Measurements from ENCODE around the gene CCDC144A.
"Not testable (repeated sequence)": the region's sequence is repeated elsewhere in the genome, so short reads cannot be mapped to it uniquely, and the experiment has no call there.

The CCDC144A gene
- total RNA-seq, result 0 to 16.3 (median 4.7) reads per million in 9 experiments

- not testable (repeated sequence) for H3K9me3 Mint-ChIP-seq; H3K27ac Mint-ChIP-seq; H3K27me3 Mint-ChIP-seq; H3K36me3 Mint-ChIP-seq (ENCODE audit: insufficient read depth); H3K4me1 Mint-ChIP-seq (ENCODE audit: low read depth in 2 of 2)
- peak within 1 kb of the TSS in 1 of 2 donors; percentile 19 for H3K4me3 Mint-ChIP-seq
- peak; percentile 14 to 30 (median 23) for DNase-seq
- ATAC-seq (replicated peaks), result peak; percentile 64
These were observed at the start of gene CCDC144A for GRCh38 chr17:16689731-16690281. CCDC144A (plus strand) TSS chr17:16690241; CDS start chr17:16690401, 160 bp downstream.

GRCh38 chr17:16649585-16649984 lies 40.5 kb upstream of the CCDC144A start:
- Mint-ChIP-seq H3K4me1 (ENCODE audit: low read depth in 2 of 2) (peaks cover 12 to 18% of the 10 kb centered on the region in 2 donors), H3K27ac (no peak overlapping the region), H3K4me3 (no peak overlapping the region), H3K9me3 (no peaks in the 10 kb centered on the region), H3K36me3 (ENCODE audit: insufficient read depth) (peaks cover 2% of the 10 kb centered on the region), H3K27me3 (no peaks in the 10 kb centered on the region)
- DNase-seq (no peak), ATAC-seq (replicated peaks) (no peak)

GRCh38 chr17:16652252-16652651 lies 37.8 kb upstream of the CCDC144A start:
- H3K4me3 Mint-ChIP-seq, result no peak overlapping the region
- H3K4me1 Mint-ChIP-seq (ENCODE audit: low read depth in 2 of 2), result peaks cover 12 to 18% of the 10 kb centered on the region in 2 donors
- H3K36me3 Mint-ChIP-seq (ENCODE audit: insufficient read depth), result no peaks in the 10 kb centered on the region
- no peak for ATAC-seq (replicated peaks)
- no peaks in the 10 kb centered on the region for H3K9me3 Mint-ChIP-seq
- H3K27ac Mint-ChIP-seq, result peak overlapping the region in 1 of 2 donors; percentile 69
- H3K27me3 Mint-ChIP-seq, result peaks cover 0 to under 1% of the 10 kb centered on the region in 2 donors
- no peak for DNase-seq

DNA sequence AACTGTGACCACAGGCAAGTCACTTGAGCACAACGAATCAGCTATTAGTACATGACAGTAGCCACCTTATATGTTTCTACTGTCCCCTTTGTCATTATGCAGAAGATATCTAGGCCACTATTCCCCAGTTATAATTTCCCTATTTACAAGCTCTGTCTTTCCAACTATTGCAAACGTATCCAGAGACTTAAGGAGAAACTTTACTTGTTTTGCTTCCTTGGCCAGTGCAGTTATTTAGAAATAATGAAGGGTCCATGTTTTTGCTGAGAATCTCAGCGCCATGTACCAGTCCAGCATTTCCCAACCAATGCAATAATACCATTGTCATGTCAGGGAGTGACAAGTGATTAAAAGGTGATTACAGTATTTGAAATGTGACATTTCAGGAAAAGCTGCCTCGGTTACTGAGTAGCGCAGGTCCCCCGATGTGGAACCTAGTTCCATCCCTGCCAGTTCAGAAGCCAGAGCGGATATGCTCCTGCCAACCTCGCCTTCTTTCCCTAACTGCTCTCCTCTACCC lies 37.1 kb upstream of the CCDC144A start:
- DNase-seq (no peak), ATAC-seq (replicated peaks) (no peak)
- Mint-ChIP-seq H3K4me3 (peak overlapping the region; percentile 88 to 90), H3K27ac (peak overlapping the region; percentile 69 to 84), H3K27me3 (peaks cover 0 to 7% of the 10 kb centered on the region in 2 donors), H3K36me3 (ENCODE audit: insufficient read depth) (no peaks in the 10 kb centered on the region), H3K9me3 (no peaks in the 10 kb centered on the region), H3K4me1 (ENCODE audit: low read depth in 2 of 2) (peaks cover 12 to 18% of the 10 kb centered on the region in 2 donors)

DNA sequence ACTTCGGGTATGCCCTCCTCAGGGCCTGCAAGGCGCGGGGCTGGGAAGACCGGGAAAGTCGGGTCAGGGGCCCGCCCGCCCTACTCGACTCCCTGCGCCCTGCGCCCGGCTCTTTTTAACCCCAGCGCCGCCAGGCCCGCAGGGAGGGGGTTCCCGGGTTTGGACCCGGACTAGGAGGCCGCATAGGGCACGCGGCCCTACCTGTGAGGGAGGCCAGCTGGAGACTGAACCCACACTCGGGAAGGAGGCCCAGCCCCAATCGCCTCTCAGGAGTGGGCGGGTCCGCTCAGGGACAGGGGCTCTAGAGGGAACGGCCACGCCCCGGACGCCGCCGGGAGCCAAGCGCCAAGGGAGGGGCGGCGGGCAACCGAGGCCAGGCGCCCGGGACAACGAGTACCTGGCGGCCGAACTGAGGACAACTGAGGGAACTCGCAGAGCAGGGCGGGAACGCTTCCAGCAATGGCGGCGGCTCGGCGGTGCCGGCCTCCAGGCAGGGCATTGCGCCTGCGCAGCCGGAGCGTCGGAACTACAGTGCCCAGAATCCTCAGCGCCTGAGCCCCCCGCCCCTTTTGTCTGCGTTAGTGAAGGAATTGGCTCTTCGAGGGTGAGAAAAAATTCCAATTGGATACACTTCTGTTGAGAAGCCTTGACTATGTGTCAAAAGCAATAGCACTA lies 36.5 kb upstream of the CCDC144A start, which contains the start of gene ZNF624:
TSS of gene ZNF624 (minus strand) at position 484 of the 675 bp plus-strand sequence.
- H3K27ac Mint-ChIP-seq, result peak within 1 kb of the TSS; percentile 69 to 84
- no peaks in the 10 kb centered on the region for H3K9me3 Mint-ChIP-seq
- no peaks in the 10 kb centered on the region for H3K36me3 Mint-ChIP-seq (ENCODE audit: insufficient read depth)
- H3K4me1 Mint-ChIP-seq (ENCODE audit: low read depth in 2 of 2), result peaks cover 12 to 18% of the 10 kb centered on the region in 2 donors
- DNase-seq (peak; percentile 74 to 76 (median 74)), ATAC-seq (replicated peaks) (peak; percentile 98)
- H3K27me3 Mint-ChIP-seq, result peaks cover 0 to 13% of the 10 kb centered on the region in 2 donors
- peak within 1 kb of the TSS; percentile 88 to 90 for H3K4me3 Mint-ChIP-seq

- no peaks in the 10 kb centered on the region for H3K9me3 Mint-ChIP-seq
- no peak overlapping the region for H3K4me3 Mint-ChIP-seq
- H3K27ac Mint-ChIP-seq, result no peak overlapping the region
- DNase-seq, result no peak
- no peaks in the 10 kb centered on the region for H3K4me1 Mint-ChIP-seq (ENCODE audit: low read depth in 2 of 2)
- H3K36me3 Mint-ChIP-seq (ENCODE audit: insufficient read depth), result no peaks in the 10 kb centered on the region
- ATAC-seq (replicated peaks), result no peak
- peaks cover 18 to 26% of the 10 kb centered on the region in 2 donors for H3K27me3 Mint-ChIP-seq
These were observed 28.8 kb upstream of the CCDC144A start for GRCh38 chr17:16661217-16661616.

- no peak overlapping the region for H3K4me3 Mint-ChIP-seq
- no peaks in the 10 kb centered on the region for H3K36me3 Mint-ChIP-seq (ENCODE audit: insufficient read depth)
- ATAC-seq (replicated peaks) (peak; percentile 50), DNase-seq (no peak)
- H3K9me3 Mint-ChIP-seq, result no peaks in the 10 kb centered on the region
- no peak overlapping the region for H3K27ac Mint-ChIP-seq
- peaks cover 23 to 29% of the 10 kb centered on the region in 2 donors for H3K27me3 Mint-ChIP-seq
- peaks cover 3% of the 10 kb centered on the region in 2 donors for H3K4me1 Mint-ChIP-seq (ENCODE audit: low read depth in 2 of 2)
These were observed 27.1 kb upstream of the CCDC144A start for GRCh38 chr17:16662936-16663335.

GRCh38 chr17:16666553-16666906 lies 23.5 kb upstream of the CCDC144A start:
- H3K4me3 Mint-ChIP-seq; H3K9me3 Mint-ChIP-seq; ATAC-seq (replicated peaks): not testable (repeated sequence)

DNA sequence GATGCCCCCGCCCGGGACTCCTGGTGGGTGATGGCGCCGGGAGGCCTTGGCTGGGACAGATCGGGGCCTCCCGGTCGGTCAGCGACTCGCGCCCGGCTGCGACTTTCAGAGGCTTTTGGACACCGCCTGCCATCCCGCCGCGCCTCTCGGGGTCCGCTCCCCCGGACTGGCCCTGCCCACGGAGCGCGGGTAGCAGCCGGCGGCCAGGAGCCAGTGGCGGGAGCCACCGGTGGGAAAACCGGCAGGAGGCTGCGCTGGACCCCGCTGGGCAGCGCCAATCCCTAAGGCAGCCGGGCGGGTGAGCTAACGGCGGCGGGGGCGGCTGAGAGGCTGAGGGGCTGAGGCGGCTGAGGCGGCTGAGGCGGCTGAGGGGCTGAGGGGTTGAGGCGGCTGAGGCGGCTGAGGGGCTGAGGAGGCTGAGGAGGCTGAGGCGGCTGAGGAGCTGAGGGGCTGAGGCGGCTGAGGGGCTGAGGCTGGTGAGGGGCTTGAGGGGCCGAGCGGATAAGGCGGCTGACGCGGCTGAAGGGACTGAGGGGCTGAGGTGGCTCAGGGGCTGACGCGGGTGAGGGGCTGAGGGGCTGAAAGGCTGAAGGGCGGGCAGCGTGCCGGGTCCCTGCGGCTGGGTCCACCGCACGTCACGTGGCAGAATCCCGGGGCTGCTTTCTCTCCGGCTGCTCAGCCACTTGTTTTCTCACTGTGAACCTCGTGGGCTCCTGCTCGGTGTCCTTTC lies 23.0 kb upstream of the CCDC144A start:
- not testable (repeated sequence) for H3K36me3 Mint-ChIP-seq (ENCODE audit: insufficient read depth); DNase-seq; H3K27ac Mint-ChIP-seq; H3K9me3 Mint-ChIP-seq; H3K4me1 Mint-ChIP-seq (ENCODE audit: low read depth in 2 of 2)
- Mint-ChIP-seq H3K4me3 (peak overlapping the region; percentile 70 to 75), H3K27me3 (peaks cover 38 to 41% of the 10 kb centered on the region in 2 donors)
- peak; percentile 62 for ATAC-seq (replicated peaks)

More at GRCh38 chr17:16666553-16666906, 23.5 kb upstream of the CCDC144A start:
- not testable (repeated sequence) for DNase-seq; H3K27ac Mint-ChIP-seq; H3K36me3 Mint-ChIP-seq (ENCODE audit: insufficient read depth); H3K4me1 Mint-ChIP-seq (ENCODE audit: low read depth in 2 of 2)
- H3K27me3 Mint-ChIP-seq, result peaks cover 38% of the 10 kb centered on the region in 2 donors

GRCh38 chr17:16676676-16677268 lies 13.3 kb upstream of the CCDC144A start:
- ATAC-seq (replicated peaks), result no peak
- Mint-ChIP-seq H3K27ac (no peak overlapping the region), H3K4me3 (no peak overlapping the region), H3K9me3 (no peaks in the 10 kb centered on the region), H3K4me1 (ENCODE audit: low read depth in 2 of 2) (no peaks in the 10 kb centered on the region), H3K36me3 (ENCODE audit: insufficient read depth) (no peaks in the 10 kb centered on the region), H3K27me3 (peaks cover 17 to 24% of the 10 kb centered on the region in 2 donors)
- no peak for DNase-seq

GRCh38 chr17:16683290-16684138 lies 6.5 kb upstream of the CCDC144A start:
- H3K4me1 Mint-ChIP-seq (ENCODE audit: low read depth in 2 of 2); H3K4me3 Mint-ChIP-seq; H3K36me3 Mint-ChIP-seq (ENCODE audit: insufficient read depth); DNase-seq; H3K9me3 Mint-ChIP-seq; ATAC-seq (replicated peaks); H3K27ac Mint-ChIP-seq: not testable (repeated sequence)
- peaks cover 29 to 31% of the 10 kb centered on the region in 2 donors for H3K27me3 Mint-ChIP-seq

- not testable (repeated sequence) for DNase-seq; H3K4me3 Mint-ChIP-seq; H3K36me3 Mint-ChIP-seq (ENCODE audit: insufficient read depth); H3K27ac Mint-ChIP-seq; ATAC-seq (replicated peaks); H3K9me3 Mint-ChIP-seq
- H3K27me3 Mint-ChIP-seq, result peaks cover 23 to 31% of the 10 kb centered on the region in 2 donors
- peaks cover 0 to 12% of the 10 kb centered on the region in 2 donors for H3K4me1 Mint-ChIP-seq (ENCODE audit: low read depth in 2 of 2)
These were observed 4.0 kb upstream of the CCDC144A start for GRCh38 chr17:16686019-16686418.

Data from effector memory CD8-positive, alpha-beta T cell (primary cell).